Measurements from ENCODE around the gene DYNLL2.
"Not testable (repeated sequence)": the region's sequence is repeated elsewhere in the genome, so short reads cannot be mapped to it uniquely, and the experiment has no call there.

DYNLL2 gene

DNA sequence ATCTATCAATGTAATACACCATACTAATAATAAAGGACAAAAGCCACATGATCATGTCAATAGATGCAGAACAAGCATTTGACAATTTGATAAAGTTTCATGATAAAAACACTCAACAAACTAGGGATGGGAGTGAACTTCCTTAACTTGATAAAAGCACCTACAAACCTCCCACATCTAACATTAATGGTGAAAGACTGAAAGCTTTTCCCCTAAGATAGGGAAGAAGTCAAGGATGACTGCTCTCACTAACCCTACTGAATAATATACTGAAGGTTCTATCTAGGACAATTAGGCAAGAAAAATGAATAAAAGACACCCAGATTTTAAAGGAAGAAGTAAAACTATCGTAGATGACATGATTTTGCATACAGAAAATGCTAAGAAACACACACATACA lies 10.4 kb upstream of the DYNLL2 start:
- DNase-seq (ENCODE audit: low read depth), result no peak

DNA sequence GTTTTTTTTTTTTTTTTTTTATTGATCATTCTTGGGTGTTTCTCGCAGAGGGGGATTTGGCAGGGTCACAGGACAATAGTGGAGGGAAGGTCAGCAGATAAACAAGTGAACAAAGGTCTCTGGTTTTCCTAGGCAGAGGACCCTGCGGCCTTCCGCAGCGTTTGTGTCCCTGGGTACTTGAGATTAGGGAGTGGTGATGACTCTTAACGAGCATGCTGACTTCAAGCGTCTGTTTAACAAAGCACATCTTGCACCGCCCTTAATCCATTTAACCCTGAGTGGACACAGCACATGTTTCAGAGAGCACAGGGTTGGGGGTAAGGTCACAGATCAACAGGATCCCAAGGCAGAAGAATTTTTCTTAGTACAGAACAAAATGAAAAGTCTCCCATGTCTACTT lies 10.0 kb upstream of the DYNLL2 start:
- not testable (repeated sequence) for DNase-seq (ENCODE audit: low read depth)

DNA sequence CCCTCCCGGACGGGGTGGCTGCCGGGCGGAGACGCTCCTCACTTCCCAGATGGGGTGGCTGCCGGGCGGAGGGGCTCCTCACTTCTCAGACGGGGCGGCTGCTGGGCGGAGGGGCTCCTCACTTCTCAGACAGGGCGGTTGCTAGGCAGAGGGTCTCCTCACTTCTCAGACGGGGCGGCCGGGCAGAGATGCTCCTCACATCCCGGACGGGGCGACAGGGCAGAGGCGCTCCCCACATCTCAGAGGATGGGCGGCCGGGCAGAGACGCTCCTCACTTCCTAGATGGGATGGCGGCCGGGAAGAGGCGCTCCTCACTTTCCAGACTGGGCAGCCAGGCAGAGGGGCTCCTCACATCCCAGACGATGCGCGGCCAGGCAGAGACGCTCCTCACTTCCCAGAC lies 8.8 kb upstream of the DYNLL2 start:
- DNase-seq (ENCODE audit: low read depth), result not testable (repeated sequence)

DNA sequence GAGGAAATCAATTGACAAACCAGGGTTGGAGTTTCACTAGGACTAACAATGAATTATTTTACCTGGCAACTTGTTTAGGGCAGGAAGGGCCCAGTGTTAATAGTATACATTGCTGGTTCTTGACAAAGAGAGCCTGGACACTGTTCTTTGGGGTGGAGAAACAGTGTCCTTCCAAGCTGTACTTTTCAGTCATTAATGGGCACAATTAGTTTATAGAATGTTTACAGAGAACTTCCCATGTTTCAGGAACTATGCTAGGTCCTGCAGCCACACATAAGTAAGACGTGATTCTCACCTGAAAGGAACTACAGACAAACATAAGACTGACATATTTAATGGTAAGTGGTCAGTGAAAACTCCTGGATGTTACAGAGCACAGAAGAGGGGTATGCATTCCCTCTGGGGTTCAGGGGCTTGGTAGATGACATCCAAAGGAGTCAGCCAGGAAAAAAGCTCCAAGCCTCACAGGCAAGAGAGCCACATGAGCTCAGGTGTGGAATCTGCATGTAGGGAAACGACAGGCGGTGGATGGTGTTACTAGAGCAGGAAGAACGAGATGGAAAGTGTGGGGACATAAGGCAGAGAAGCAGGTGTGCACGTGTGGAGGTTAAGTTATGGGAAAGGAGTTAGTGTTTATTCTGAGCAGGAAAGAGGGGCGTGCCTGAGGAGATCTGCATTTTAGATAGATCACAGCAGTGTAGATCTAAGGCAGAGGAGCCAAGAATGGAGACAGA lies 3.8 kb upstream of the DYNLL2 start:
- no peak for DNase-seq (ENCODE audit: low read depth)

- DNase-seq (ENCODE audit: low read depth), result no peak
Observed at GRCh38 chr17:58081646-58082340, 1.4 kb upstream of the DYNLL2 start.

GRCh38 chr17:58082341-58082869 lies 814 bp upstream of the DYNLL2 start:
- no peak for DNase-seq (ENCODE audit: low read depth)

GRCh38 chr17:58083491-58084316 lies 485 bp downstream of the DYNLL2 start:
- DNase-seq (ENCODE audit: low read depth), result no peak

GRCh38 chr17:58084317-58084981 lies 1.2 kb downstream of the DYNLL2 start:
- DNase-seq (ENCODE audit: low read depth), result no peak

- DNase-seq (ENCODE audit: low read depth), result no peak
Observed at GRCh38 chr17:58085039-58085715, 2.0 kb downstream of the DYNLL2 start.

- no peak for DNase-seq (ENCODE audit: low read depth)
Observed at GRCh38 chr17:58086953-58087352, 3.7 kb downstream of the DYNLL2 start.

DNA sequence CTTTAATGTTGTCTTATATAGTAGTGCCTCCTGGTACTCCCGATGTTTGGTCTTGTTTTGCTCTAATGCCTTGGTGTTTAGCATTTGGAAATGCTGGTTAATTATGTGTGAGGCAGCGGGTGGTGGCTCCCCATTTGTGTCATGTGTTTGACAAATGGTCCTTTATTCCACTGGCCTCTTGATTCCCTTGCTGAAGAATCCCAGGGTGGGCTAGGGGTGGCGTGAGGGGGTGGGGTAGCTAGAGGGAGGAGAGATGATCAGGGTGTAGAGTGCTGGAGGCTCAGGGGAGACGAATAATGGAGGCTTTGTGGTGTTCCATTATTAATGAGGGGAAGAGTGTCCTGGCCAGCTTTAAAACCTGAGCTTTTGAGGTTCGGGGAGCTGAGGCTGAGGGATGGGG lies 5.4 kb downstream of the DYNLL2 start:
- DNase-seq (ENCODE audit: low read depth), result no peak

- DNase-seq (ENCODE audit: low read depth), result no peak
Observed at GRCh38 chr17:58089111-58089510, 5.9 kb downstream of the DYNLL2 start.

- no peak for DNase-seq (ENCODE audit: low read depth)
Observed at GRCh38 chr17:58091024-58091567, 7.9 kb downstream of the DYNLL2 start.

DNA sequence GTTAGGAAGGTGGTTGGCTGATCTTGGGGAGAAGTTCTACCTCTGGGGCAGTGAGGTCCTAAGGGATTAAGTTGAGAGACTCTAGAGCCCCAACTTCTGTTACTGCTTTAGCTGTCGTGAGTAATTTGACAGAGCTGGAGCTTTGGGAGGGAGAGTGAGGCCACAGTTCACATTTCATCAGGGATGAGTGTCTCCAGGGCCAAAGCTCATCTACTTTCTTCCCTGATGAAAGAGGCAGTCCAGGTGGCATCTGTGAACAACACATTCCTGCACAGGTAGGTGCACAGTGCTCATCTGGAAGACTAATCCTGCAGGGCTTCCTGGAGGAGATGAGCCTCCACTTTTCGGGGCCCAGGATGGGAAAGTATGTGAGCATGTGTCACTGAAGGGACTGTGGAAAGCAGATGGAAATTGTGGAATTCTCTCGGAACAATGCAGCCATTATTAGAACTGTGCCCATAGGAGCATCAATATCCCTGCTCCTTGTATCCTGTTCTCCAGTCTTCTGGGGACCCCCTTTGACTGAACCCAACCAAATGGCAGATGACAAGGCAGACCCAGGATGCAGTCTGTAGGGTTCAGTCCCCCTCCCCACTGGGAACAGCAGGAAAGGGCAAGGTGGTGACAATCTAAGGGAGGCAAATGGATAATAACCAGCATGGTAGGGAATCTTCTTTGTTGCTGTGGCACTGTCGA lies 9.0 kb downstream of the DYNLL2 start:
- no peak for DNase-seq (ENCODE audit: low read depth)

DNA sequence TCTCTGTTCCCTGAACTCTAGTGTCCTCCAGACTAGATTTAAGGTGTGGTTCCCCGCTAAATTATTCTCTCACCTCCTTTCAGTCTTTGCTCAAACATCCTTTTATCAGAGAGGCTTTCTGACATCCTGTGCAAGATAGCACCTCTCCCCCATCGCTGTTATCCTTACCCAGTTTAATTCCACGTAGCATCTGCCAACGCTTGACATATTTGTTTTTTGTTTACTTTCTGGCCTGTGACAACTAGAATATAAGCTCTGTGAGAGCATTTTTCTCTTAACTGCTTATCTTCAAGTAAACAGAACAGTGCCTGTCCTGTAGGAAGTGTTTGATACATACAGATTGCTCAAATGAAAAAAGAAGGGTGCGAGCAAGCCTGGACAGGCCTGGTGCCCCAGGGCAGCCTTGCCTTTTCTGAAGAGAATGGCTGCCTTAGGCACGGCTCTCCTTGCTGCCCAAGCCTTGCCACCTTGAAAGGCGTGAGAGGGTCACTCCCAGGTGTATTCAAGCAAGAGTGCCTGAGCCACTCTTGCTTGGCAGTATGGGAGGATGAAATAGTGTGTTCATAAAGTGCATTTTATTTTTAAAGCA lies 9.7 kb downstream of the DYNLL2 start:
- no peak for DNase-seq (ENCODE audit: low read depth)

GRCh38 chr17:58094118-58094517 lies 10.9 kb downstream of the DYNLL2 start:
- no peak for DNase-seq (ENCODE audit: low read depth)

GRCh38 chr17:58096892-58097291 lies 13.7 kb downstream of the DYNLL2 start:
- DNase-seq (ENCODE audit: low read depth), result no peak

GRCh38 chr17:58097384-58098088 lies 14.3 kb downstream of the DYNLL2 start:
- DNase-seq (ENCODE audit: low read depth), result no peak

- no peak for DNase-seq (ENCODE audit: low read depth)
Observed at GRCh38 chr17:58100506-58100905, 17.3 kb downstream of the DYNLL2 start.
